ENCODE data around the gene RAB35.

GRCh38 chr12:120162763-120163162 is 46.2 kb upstream of the RAB35 start:
- TF ChIP-seq, protein P1, sequence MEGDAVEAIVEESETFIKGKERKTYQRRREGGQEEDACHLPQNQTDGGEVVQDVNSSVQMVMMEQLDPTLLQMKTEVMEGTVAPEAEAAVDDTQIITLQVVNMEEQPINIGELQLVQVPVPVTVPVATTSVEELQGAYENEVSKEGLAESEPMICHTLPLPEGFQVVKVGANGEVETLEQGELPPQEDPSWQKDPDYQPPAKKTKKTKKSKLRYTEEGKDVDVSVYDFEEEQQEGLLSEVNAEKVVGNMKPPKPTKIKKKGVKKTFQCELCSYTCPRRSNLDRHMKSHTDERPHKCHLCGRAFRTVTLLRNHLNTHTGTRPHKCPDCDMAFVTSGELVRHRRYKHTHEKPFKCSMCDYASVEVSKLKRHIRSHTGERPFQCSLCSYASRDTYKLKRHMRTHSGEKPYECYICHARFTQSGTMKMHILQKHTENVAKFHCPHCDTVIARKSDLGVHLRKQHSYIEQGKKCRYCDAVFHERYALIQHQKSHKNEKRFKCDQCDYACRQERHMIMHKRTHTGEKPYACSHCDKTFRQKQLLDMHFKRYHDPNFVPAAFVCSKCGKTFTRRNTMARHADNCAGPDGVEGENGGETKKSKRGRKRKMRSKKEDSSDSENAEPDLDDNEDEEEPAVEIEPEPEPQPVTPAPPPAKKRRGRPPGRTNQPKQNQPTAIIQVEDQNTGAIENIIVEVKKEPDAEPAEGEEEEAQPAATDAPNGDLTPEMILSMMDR (IDR thresholded peaks at IDR 0.05; ENCODE audit: insufficient read depth, low read length, poor library complexity, severe bottlenecking): no peak
- no peak for TF ChIP-seq EZH2phosphoT487 (conservative IDR thresholded peaks at IDR 0.05; ENCODE audit: low read length)
